ENCODE results near the gene N4BP2L2. TPM values are rescaled to one million over a fixed set of nuclear protein-coding genes. Genes with fewer than 3 reads are reported as not detected.

N4BP2L2 gene
- total and polyA plus RNA-seq, 2 of the 8 experiments (the other 6 are each of a cell fraction or from before 2014, with no cell fraction given): 14.6 to 67.6 TPM

- TF ChIP-seq SIN3A (conservative IDR thresholded peaks at IDR 0.05 in 1 of 2, IDR thresholded peaks at IDR 0.05 in 1 of 2; ENCODE audit: low read depth in 1 of 2, low read length in 2 of 2) (0 out of 4 replicates have a peak, but pooled peaks of 1 of the 2 experiments have one; percentile 13), MAFK (IDR thresholded peaks at IDR 0.05; ENCODE audit: low read depth, low read length) (no peak), JUND (IDR thresholded peaks at IDR 0.05; ENCODE audit: low read length) (no peak), GABPA (IDR thresholded peaks at IDR 0.05; ENCODE audit: borderline replicate concordance, insufficient read depth, low read length) (no peak), JUN (IDR thresholded peaks at IDR 0.05; ENCODE audit: low read depth, low read length) (no peak), BCL11A (IDR thresholded peaks at IDR 0.05; ENCODE audit: low read depth in 2 of 2, low read length in 2 of 2) (no peak), NANOG (IDR thresholded peaks at IDR 0.05; ENCODE audit: insufficient read depth, low read depth, low read length, poor library complexity, severe bottlenecking) (no peak), ZNF274 (IDR thresholded peaks at IDR 0.05; ENCODE audit: borderline replicate concordance, extremely low read depth, low read length) (no peak), YY1 (IDR thresholded peaks at IDR 0.05; ENCODE audit: low read depth, low read length) (no peak), KDM5A (IDR thresholded peaks at IDR 0.05; ENCODE audit: low read length) (no peak), RNF2 (IDR thresholded peaks at IDR 0.05; ENCODE audit: borderline replicate concordance, low read depth, low read length, missing control alignments, poor library complexity, severe bottlenecking) (no peak), HDAC2 (IDR thresholded peaks at IDR 0.05; ENCODE audit: borderline replicate concordance in 1 of 2, low read depth in 2 of 2, low read length in 2 of 2) (peak in 1 of 2 experiments; percentile 25; a peak in 1 of 4 replicates), PHF8 (conservative IDR thresholded peaks at IDR 0.05; ENCODE audit: low read depth, low read length) (0 out of 2 replicates have a peak, but pooled peaks have one; percentile 42), BRCA1 (IDR thresholded peaks at IDR 0.05; ENCODE audit: low read depth, low read length) (no peak), RBBP5 (IDR thresholded peaks at IDR 0.05; ENCODE audit: borderline replicate concordance, low read depth, low read length) (no peak), POU5F1 (IDR thresholded peaks at IDR 0.05; ENCODE audit: low read depth, low read length) (no peak), SP1 (IDR thresholded peaks at IDR 0.05; ENCODE audit: low read depth, low read length) (no peak), EZH2 (IDR thresholded peaks at IDR 0.05; ENCODE audit: low read depth, low read length, severe bottlenecking) (no peak), KDM4A (IDR thresholded peaks at IDR 0.05; ENCODE audit: low read depth, low read length, severe bottlenecking) (peak; percentile 68), BACH1 (IDR thresholded peaks at IDR 0.05; ENCODE audit: low read length) (no peak), RAD21 (IDR thresholded peaks at IDR 0.05 in 1 of 2, conservative IDR thresholded peaks at IDR 0.05 in 1 of 2; ENCODE audit: low read depth in 2 of 2, low read length in 2 of 2) (no peak), RFX5 (IDR thresholded peaks at IDR 0.05; ENCODE audit: borderline replicate concordance, low read depth, low read length) (no peak)
Observed at GRCh38 chr13:32427852-32428580, 110.6 kb downstream of the N4BP2L2 start, which contains the start of gene N4BP2L1 (continued).
